ENCODE measurements around the gene ARID3A.
A peak's percentile ranks its signal among the peaks of the same experiment; 100 is the strongest.
"Not testable (repeated sequence)": the region's sequence is repeated elsewhere in the genome, so short reads cannot be mapped to it uniquely, and the experiment has no call there.

Gene ARID3A

GRCh38 chr19:888581-889385, 37.1 kb upstream of the ARID3A start:
- no peak for TF ChIP-seq CTCF (IDR thresholded peaks at IDR 0.05)
- no peak for DNase-seq (ENCODE audit: low spot score)
- Histone ChIP-seq H3K4me3 (no peak overlapping the region), H3K27ac (no peak overlapping the region)

- no peak overlapping the region for H3K4me3 ChIP-seq
- TF ChIP-seq CTCF (IDR thresholded peaks at IDR 0.05): no peak
- no peak overlapping the region for H3K27ac ChIP-seq
- DNase-seq (ENCODE audit: low spot score): no peak
Observed at GRCh38 chr19:889662-890295, 36.1 kb upstream of the ARID3A start.

- H3K27ac ChIP-seq: no peak overlapping the region
- TF ChIP-seq CTCF (IDR thresholded peaks at IDR 0.05): no peak
Observed at GRCh38 chr19:890831-891230, 35.0 kb upstream of the ARID3A start.

GRCh38 chr19:891421-892200, 34.2 kb upstream of the ARID3A start:
- DNase-seq (ENCODE audit: low spot score): not testable (repeated sequence)
- H3K27ac ChIP-seq: peak overlapping the region in 1 of 2 donors; percentile 84
- peak overlapping the region; percentile 98 for H3K4me3 ChIP-seq

More at GRCh38 chr19:890831-891230, 35.0 kb upstream of the ARID3A start:
- no peak for DNase-seq (ENCODE audit: low spot score)
- no peak overlapping the region for H3K4me3 ChIP-seq

- Histone ChIP-seq H3K4me3 (peak overlapping the region; percentile 98), H3K27ac (peak overlapping the region; percentile 84 to 96)
- no peak for DNase-seq (ENCODE audit: low spot score)
- TF ChIP-seq CTCF (IDR thresholded peaks at IDR 0.05): no peak
Observed at GRCh38 chr19:892243-892893, 33.5 kb upstream of the ARID3A start.

GRCh38 chr19:892894-893689, 32.7 kb upstream of the ARID3A start, which contains the start of the genes MED16 and RNU6-9:
TSS of gene MED16 (minus strand) at chr19:893187. CDS start at chr19:891131, 2,056 bp downstream.
TSS of gene RNU6-9 (plus strand) at chr19:893484.
- peak within 1 kb of the TSS; percentile 98 for H3K4me3 ChIP-seq
- H3K27ac ChIP-seq: peak within 1 kb of the TSS; percentile 84 to 96
- no peak for TF ChIP-seq CTCF (IDR thresholded peaks at IDR 0.05)
- peak; percentile 94 for DNase-seq (ENCODE audit: low spot score)

Measured in coronary artery (tissue), 2 donors.